Activated T-cell treated with anti-CD3 and anti-CD28 coated beads for 24 hours (primary cell): Measurements from ENCODE around the gene PPP3CB.

Experiments used
- DNase-seq: peaks from one replicate; pipeline ENCODE4 v3.0.0-alpha.2; 2020; ENCODE audit warnings: low read depth

Gene PPP3CB

GRCh38 chr10:73495884-73496674 is at the start of gene PPP3CB:
Gene PPP3CB (minus strand): TSS chr10:73496024. CDS start chr10:73495889, 135 bp downstream.
- peak; percentile 85 for DNase-seq

- no peak for DNase-seq
These were observed 49.5 kb upstream of the PPP3CB start for GRCh38 chr10:73545357-73545756.

GRCh38 chr10:73537709-73538108 is 41.9 kb upstream of the PPP3CB start:
- DNase-seq, result no peak

GRCh38 chr10:73537288-73537687 is 41.5 kb upstream of the PPP3CB start:
- DNase-seq, result no peak

- DNase-seq, result no peak
These were observed 39.0 kb upstream of the PPP3CB start for GRCh38 chr10:73534857-73535256.

- peak; percentile 36 for DNase-seq
These were observed 33.4 kb upstream of the PPP3CB start for GRCh38 chr10:73529089-73529832.

- DNase-seq, result no peak
These were observed 26.4 kb upstream of the PPP3CB start for GRCh38 chr10:73522263-73522662.

- no peak for DNase-seq
These were observed 23.5 kb upstream of the PPP3CB start for GRCh38 chr10:73519336-73519735.

- no peak for DNase-seq
These were observed 21.5 kb upstream of the PPP3CB start for GRCh38 chr10:73517166-73517888.

GRCh38 chr10:73512207-73512743 is 16.5 kb upstream of the PPP3CB start:
- no peak for DNase-seq

GRCh38 chr10:73509695-73510094 is 13.9 kb upstream of the PPP3CB start:
- DNase-seq, result no peak

- DNase-seq, result no peak
These were observed 10.7 kb upstream of the PPP3CB start for GRCh38 chr10:73506491-73506890.

GRCh38 chr10:73506074-73506473 is 10.2 kb upstream of the PPP3CB start:
- no peak for DNase-seq

- no peak for DNase-seq
These were observed 7.2 kb upstream of the PPP3CB start for GRCh38 chr10:73503037-73503436.

GRCh38 chr10:73501651-73502050 is 5.8 kb upstream of the PPP3CB start:
- DNase-seq, result no peak

GRCh38 chr10:73497623-73498022 is 1.8 kb upstream of the PPP3CB start:
- no peak for DNase-seq

GRCh38 chr10:73495226-73495883 is 469 bp downstream of the PPP3CB start:
- peak; percentile 79 for DNase-seq

GRCh38 chr10:73494877-73495225 is 973 bp downstream of the PPP3CB start:
- DNase-seq, result no peak

- no peak for DNase-seq
These were observed 1.6 kb downstream of the PPP3CB start for GRCh38 chr10:73494213-73494612.

- DNase-seq, result no peak
These were observed 2.0 kb downstream of the PPP3CB start for GRCh38 chr10:73493781-73494180.

GRCh38 chr10:73486601-73487000 is 9.2 kb downstream of the PPP3CB start:
- DNase-seq, result no peak

GRCh38 chr10:73485320-73485719 is 10.5 kb downstream of the PPP3CB start:
- no peak for DNase-seq
